Adipose tissue (tissue), 3 donors: ENCODE data around the gene IFRD1. TPM values are rescaled to one million over a fixed set of nuclear protein-coding genes. Genes with fewer than 3 reads are reported as not detected.
"Not testable (repeated sequence)": the region's sequence is repeated elsewhere in the genome, so short reads cannot be mapped to it uniquely, and the experiment has no call there.

ENCODE experiments used
- H3K27ac ChIP-seq: one replicate; pipeline ENCODE4 v1.5.1; 2013; ENCODE audit warnings: low read depth, low read length
- WGBS, 3 donors: extraction: QIAGEN DNeasy Blood & Tissue Kit; methylation state at CpG; one replicate each; pipeline ENCODE4 v1.1.7; 2013; 5-methylcytosine and 5-hydroxymethylcytosine counted together
- polyA plus RNA-seq, 3 donors: library from polyadenylated mRNA; stranded (reverse); fragments of 200-250 nt; gene quantifications; one replicate each; pipeline ENCODE4 v1.2.3, GENCODE V29; 2013
- donor health status: healthy with polysubstance abuse.
- donor health status: Bipolar disorder and iron deficiency.
- donor health status: healthy.

IFRD1 gene
- polyA plus RNA-seq, 3 donors, result 40.9 to 91.6 (median 41.7) TPM

GRCh38 chr7:112504093-112504695 is 53.9 kb downstream of the IFRD1 start:
- 87 to 91% (median 89%) methylated on average over 5 of the region's 5 CpGs for WGBS, 3 donors
- H3K27ac ChIP-seq, result no peak overlapping the region

GRCh38 chr7:112505495-112505894 is 55.2 kb downstream of the IFRD1 start:
- 76 to 90% (median 83%) methylated on average over 2 of the region's 2 CpGs for WGBS, 3 donors
- no peak overlapping the region for H3K27ac ChIP-seq

GRCh38 chr7:112508404-112508803 is 58.1 kb downstream of the IFRD1 start:
- no peak overlapping the region for H3K27ac ChIP-seq
- whole genome bisulfite sequencing, 3 donors, result 70 to 83% (median 82%) methylated on average over 1 of the region's 1 CpG

- no peak overlapping the region for H3K27ac ChIP-seq
- WGBS, 3 donors, result 76 to 81% (median 79%) methylated on average over 5 of the region's 5 CpGs
These were observed 59.1 kb downstream of the IFRD1 start for GRCh38 chr7:112509402-112509801.

GRCh38 chr7:112510001-112510742 is 59.9 kb downstream of the IFRD1 start:
- WGBS, 3 donors, result 52 to 77% (median 61%) methylated on average over 5 of the region's 5 CpGs
- H3K27ac ChIP-seq, result no peak overlapping the region

- H3K27ac ChIP-seq, result no peak overlapping the region
These were observed 60.5 kb downstream of the IFRD1 start for GRCh38 chr7:112510743-112511110.

GRCh38 chr7:112511451-112512202 is 61.4 kb downstream of the IFRD1 start:
- H3K27ac ChIP-seq, result no peak overlapping the region
- 90 to 95% (median 91%) methylated on average over 6 of the region's 6 CpGs for WGBS, 3 donors

- H3K27ac ChIP-seq, result no peak overlapping the region
- WGBS, 3 donors, result 88 to 94% (median 93%) methylated on average over 5 of the region's 5 CpGs
These were observed 62.4 kb downstream of the IFRD1 start for GRCh38 chr7:112512451-112513210.

GRCh38 chr7:112515989-112516388 is 65.7 kb downstream of the IFRD1 start:
- 96 to 97% (median 96%) methylated on average over 5 of the region's 5 CpGs for WGBS, 3 donors
- H3K27ac ChIP-seq, result no peak overlapping the region

GRCh38 chr7:112516418-112516817 is 66.2 kb downstream of the IFRD1 start:
- WGBS, 3 donors, result 77 to 85% (median 82%) methylated on average over 5 of the region's 5 CpGs
- not testable (repeated sequence) for H3K27ac ChIP-seq

- H3K27ac ChIP-seq, result no peak overlapping the region
- 86 to 91% (median 87%) methylated on average over 3 of the region's 3 CpGs for WGBS, 3 donors
These were observed 67.2 kb downstream of the IFRD1 start for GRCh38 chr7:112517487-112517886.

GRCh38 chr7:112520787-112521186 is 70.5 kb downstream of the IFRD1 start:
- H3K27ac ChIP-seq, result no peak overlapping the region
- 77 to 85% (median 83%) methylated on average over 6 of the region's 6 CpGs for WGBS, 3 donors

- H3K27ac ChIP-seq, result no peak overlapping the region
- 83 to 89% (median 88%) methylated on average over 3 of the region's 3 CpGs for WGBS, 3 donors
These were observed 71.7 kb downstream of the IFRD1 start for GRCh38 chr7:112521942-112522341.

- WGBS, 3 donors, result 84 to 92% (median 91%) methylated on average over 2 of the region's 2 CpGs
- no peak overlapping the region for H3K27ac ChIP-seq
These were observed 73.6 kb downstream of the IFRD1 start for GRCh38 chr7:112523871-112524270.

Other genes with a start within 250 kb of the IFRD1 start
- 1 to 10 TPM; 3.0 to 9.7 (median 7.6) TPM for gene DOCK4, start 244.1 kb upstream of the IFRD1 start, polyA plus RNA-seq
- 10 to 100 TPM; 10.5 to 18.6 (median 15.0) TPM for gene ZNF277, start 243.8 kb upstream of the IFRD1 start, polyA plus RNA-seq
- gene LSMEM1, start 30.5 kb downstream of the IFRD1 start, polyA plus RNA-seq, result 1 to 10 TPM in 2 of 3 donors, under 1 TPM in 1; 0.83 to 3.9 (median 2.0) TPM